PFSK-1 (cell line): Measurements from ENCODE around the gene FAM50B.

Source experiments
- FOXP2 ChIP-seq: optimal IDR thresholded peaks from 2 replicates; pipeline ENCODE3; 2011; ENCODE audit warnings: borderline replicate concordance, control low read depth, inconsistent platforms; ENCODE audit not compliant: insufficient read depth; ENCODE audit errors: extremely low read length, extremely low read depth
- POLR2AphosphoS5 ChIP-seq: IDR thresholded peaks from 2 replicates; pipeline ENCODE4 v1.6.1; 2012; ENCODE audit warnings: low read depth, mild to moderate bottlenecking, control low read depth, low read length, moderate library complexity
- SIN3A ChIP-seq: IDR thresholded peaks from 2 replicates; pipeline ENCODE4 v1.6.1; 2012; ENCODE audit warnings: mild to moderate bottlenecking, low read length, moderate library complexity, borderline replicate concordance; ENCODE audit not compliant: insufficient read depth
- TAF1 ChIP-seq: IDR thresholded peaks from 2 replicates; pipeline ENCODE4 v1.6.1; 2012; ENCODE audit warnings: low read length, control low read depth, borderline replicate concordance; ENCODE audit not compliant: insufficient read depth
- TF ChIP-seq, protein P1 (sequence below), 2 experiments: IDR thresholded peaks; 2 replicates each; pipeline versions ENCODE4 v1.6.1 to v1.8.0; 2011 to 2012; ENCODE audit warnings: low read depth in 2 of 2, low read length in 2 of 2, control low read depth in 1 of 2, inconsistent platforms in 1 of 2, mild to moderate bottlenecking in 1 of 2, moderate library complexity in 1 of 2; ENCODE audit not compliant: insufficient read depth in 1 of 2

The FAM50B gene

DNA sequence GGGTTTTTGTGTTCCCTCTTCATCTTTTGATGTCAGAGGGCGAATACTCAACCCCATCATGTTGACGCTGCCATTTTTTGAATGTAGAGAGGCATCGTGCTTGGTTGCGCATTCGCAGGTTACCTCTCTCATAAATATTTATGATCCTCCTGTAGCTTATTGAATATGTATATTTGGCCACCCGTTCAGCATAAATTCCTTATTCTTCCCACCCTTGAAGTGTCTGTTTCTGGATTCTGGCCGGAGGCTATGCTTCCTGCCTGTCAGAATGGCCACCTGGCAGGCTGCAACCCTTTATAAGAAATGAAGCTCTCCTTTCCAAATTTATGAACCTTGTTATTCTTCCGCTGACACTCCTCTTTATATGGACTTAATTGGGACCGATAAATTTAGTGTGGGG lies 40.9 kb downstream of the FAM50B start:
- TF ChIP-seq SIN3A (no peak), FOXP2 (no peak), POLR2AphosphoS5 (no peak), TAF1 (no peak)
- TF ChIP-seq, protein P1, sequence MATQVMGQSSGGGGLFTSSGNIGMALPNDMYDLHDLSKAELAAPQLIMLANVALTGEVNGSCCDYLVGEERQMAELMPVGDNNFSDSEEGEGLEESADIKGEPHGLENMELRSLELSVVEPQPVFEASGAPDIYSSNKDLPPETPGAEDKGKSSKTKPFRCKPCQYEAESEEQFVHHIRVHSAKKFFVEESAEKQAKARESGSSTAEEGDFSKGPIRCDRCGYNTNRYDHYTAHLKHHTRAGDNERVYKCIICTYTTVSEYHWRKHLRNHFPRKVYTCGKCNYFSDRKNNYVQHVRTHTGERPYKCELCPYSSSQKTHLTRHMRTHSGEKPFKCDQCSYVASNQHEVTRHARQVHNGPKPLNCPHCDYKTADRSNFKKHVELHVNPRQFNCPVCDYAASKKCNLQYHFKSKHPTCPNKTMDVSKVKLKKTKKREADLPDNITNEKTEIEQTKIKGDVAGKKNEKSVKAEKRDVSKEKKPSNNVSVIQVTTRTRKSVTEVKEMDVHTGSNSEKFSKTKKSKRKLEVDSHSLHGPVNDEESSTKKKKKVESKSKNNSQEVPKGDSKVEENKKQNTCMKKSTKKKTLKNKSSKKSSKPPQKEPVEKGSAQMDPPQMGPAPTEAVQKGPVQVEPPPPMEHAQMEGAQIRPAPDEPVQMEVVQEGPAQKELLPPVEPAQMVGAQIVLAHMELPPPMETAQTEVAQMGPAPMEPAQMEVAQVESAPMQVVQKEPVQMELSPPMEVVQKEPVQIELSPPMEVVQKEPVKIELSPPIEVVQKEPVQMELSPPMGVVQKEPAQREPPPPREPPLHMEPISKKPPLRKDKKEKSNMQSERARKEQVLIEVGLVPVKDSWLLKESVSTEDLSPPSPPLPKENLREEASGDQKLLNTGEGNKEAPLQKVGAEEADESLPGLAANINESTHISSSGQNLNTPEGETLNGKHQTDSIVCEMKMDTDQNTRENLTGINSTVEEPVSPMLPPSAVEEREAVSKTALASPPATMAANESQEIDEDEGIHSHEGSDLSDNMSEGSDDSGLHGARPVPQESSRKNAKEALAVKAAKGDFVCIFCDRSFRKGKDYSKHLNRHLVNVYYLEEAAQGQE (IDR thresholded peaks at IDR 0.05; ENCODE audit: insufficient read depth in 1 of 2, low read depth in 2 of 2, low read length in 2 of 2) = no peak

DNA sequence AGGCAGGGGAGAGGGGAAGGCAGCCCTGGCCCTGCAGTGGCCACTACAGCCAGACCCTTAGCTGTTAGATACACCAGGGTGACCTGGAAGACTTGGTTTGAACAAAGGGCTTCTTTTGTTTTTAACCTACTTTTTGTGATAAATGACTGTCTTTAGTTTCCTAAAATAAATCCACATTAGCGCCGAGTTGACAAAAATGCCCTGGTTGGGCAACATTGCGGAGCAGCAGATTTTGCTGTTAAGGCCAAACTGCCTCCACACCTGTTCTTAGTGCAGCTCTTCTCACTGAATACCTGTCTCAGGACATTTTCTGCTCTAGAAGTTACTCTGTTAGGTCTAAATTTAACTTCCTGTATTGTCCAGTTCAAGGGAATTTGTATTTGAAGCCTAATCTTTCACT lies 42.7 kb downstream of the FAM50B start:
- no peak for TF ChIP-seq FOXP2
- TF ChIP-seq SIN3A = no peak
- TF ChIP-seq TAF1 = no peak
- TF ChIP-seq, protein P1 (IDR thresholded peaks at IDR 0.05; ENCODE audit: insufficient read depth in 1 of 2, low read depth in 2 of 2, low read length in 2 of 2) = no peak
- TF ChIP-seq POLR2AphosphoS5 = no peak

DNA sequence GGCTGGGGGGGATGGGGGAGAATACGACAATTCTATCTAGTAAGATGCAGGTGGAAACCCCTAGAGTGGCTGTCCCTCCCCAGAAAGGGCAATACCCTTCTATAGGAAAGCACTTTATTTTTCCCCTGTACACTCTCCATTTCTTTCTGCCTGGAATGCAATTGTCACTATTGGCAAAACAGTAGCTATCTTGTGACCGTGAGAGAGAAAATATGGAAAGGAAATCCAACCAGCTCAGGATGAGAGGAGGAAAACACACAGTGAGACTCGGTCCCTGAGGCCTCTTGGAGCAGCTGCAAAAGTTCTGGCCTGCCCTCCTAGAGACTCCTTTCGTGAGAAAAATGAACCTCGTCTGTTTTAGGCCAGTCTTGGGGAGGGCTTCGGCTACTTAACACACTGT lies 43.4 kb downstream of the FAM50B start:
- no peak for TF ChIP-seq TAF1
- TF ChIP-seq FOXP2 = no peak
- TF ChIP-seq POLR2AphosphoS5 = no peak

DNA sequence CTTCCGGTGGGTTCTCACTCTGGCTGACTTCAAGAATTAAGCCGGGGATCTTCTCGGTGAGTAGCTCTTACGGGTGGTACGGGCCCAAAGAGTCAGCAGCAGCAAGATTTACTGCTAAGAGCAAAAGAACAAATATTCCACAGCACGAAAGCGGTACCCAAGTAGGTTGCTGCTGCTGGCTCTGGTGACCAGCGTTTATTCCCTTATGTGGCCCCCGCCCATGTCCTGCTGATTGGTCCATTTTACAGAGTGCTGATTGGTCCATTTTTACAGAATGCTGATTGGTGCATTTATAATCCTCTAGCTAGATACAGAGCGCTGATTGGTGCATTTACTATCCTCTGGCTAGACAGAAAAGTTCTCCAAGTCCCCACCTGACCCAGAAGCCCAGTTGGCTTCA lies 44.3 kb downstream of the FAM50B start:
- TF ChIP-seq SIN3A (no peak), TAF1 (no peak), POLR2AphosphoS5 (no peak)

DNA sequence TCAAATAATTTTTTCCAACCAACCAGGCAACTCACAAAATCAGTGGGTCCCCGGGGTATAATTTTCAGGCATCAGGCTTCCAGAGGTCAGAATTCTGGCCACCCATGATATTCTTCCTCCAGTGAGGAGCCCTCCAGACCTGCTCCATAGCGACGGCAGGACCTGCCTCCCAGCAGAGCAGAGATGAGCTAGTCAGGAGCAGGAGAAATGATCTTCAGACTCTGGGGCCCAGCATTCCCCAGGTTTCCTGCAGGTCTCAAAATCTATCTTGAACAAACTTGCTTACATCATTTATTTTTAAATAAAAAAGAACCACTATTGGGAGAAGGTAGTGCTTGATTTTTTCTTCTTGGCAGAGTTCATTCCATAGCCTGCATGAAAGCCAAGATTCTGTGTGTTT lies 44.7 kb downstream of the FAM50B start:
- TF ChIP-seq SIN3A (no peak), TAF1 (no peak), POLR2AphosphoS5 (no peak), FOXP2 (no peak)
- TF ChIP-seq, protein P1 (IDR thresholded peaks at IDR 0.05; ENCODE audit: insufficient read depth in 1 of 2, low read depth in 2 of 2, low read length in 2 of 2) = no peak

DNA sequence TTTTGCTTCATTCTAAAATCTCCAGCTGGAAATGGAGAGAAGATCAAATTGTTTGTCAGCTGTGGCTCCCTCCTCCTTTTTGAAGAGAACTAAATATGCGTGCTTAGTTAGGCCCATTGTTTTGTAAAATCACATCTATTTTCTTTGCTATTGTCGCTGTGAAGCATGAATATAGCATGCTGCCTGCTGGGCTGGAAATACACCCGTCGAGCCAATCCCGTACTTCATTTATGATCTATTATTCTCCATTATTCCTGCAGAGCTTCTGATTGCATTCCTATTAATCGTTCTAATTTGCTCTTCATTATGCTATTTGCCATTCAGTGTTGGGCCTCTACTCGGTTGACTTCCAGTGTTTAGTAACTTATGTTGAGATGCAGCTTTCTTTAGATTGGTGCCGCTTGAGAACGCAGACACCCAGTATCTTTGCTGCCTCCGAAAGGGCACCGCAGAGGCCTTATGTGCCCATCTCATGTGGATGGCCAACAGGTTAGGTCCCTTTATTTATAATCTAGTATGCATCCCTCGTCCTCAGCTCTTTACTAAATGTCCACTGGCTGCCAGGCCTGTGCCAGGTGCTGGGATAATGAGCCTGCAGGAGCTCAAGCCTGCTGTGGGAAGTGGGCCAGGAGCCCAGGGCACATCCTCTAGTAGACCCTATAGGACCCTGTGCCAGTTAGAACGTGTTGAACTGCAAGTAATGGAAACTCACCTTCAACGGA lies 45.6 kb downstream of the FAM50B start:
- TF ChIP-seq, protein P1 (IDR thresholded peaks at IDR 0.05; ENCODE audit: insufficient read depth in 1 of 2, low read depth in 2 of 2, low read length in 2 of 2) = no peak
- TF ChIP-seq POLR2AphosphoS5 (no peak), TAF1 (no peak), SIN3A (no peak), FOXP2 (no peak)
